Inflammatory macrophage treated with lipopolysaccharide for 1 hour (primary cell): ENCODE data around the gene KRT78.
"Not testable (repeated sequence)": the region's sequence is repeated elsewhere in the genome, so short reads cannot be mapped to it uniquely, and the experiment has no call there.

Experiments
- DNase-seq, 2 donors: peaks; one replicate each; pipeline ENCODE4 v3.0.0-alpha.2; 2020 to 2022

KRT78 gene

GRCh38 chr12:52871291-52872039, 22.7 kb upstream of the KRT78 start:
- peak; percentile 59 to 62 for DNase-seq

GRCh38 chr12:52870361-52871290, 21.8 kb upstream of the KRT78 start:
- DNase-seq, result peak; percentile 45 to 73

GRCh38 chr12:52867642-52868041, 18.8 kb upstream of the KRT78 start:
- peak; percentile 77 to 86 for DNase-seq

- DNase-seq, result no peak
These were observed 18.4 kb upstream of the KRT78 start for GRCh38 chr12:52867152-52867551.

GRCh38 chr12:52865090-52865944, 16.5 kb upstream of the KRT78 start:
- peak; percentile 33 to 76 for DNase-seq

- DNase-seq, result no peak
These were observed 13.2 kb upstream of the KRT78 start for GRCh38 chr12:52862023-52862422.

- no peak for DNase-seq
These were observed 12.7 kb upstream of the KRT78 start for GRCh38 chr12:52861511-52861910.

- peak; percentile 67 to 88 for DNase-seq
These were observed 11.5 kb upstream of the KRT78 start for GRCh38 chr12:52860102-52860823.

GRCh38 chr12:52857500-52857899, 8.7 kb upstream of the KRT78 start:
- no peak for DNase-seq

GRCh38 chr12:52856787-52857186, 8.0 kb upstream of the KRT78 start:
- DNase-seq, result no peak

- DNase-seq, result not testable (repeated sequence)
These were observed 7.3 kb upstream of the KRT78 start for GRCh38 chr12:52856077-52856476.

- DNase-seq, result no peak
These were observed 3.0 kb upstream of the KRT78 start for GRCh38 chr12:52851787-52852186.

GRCh38 chr12:52850681-52851080, 1.9 kb upstream of the KRT78 start:
- DNase-seq, result no peak

- DNase-seq, result no peak
These were observed 717 bp upstream of the KRT78 start for GRCh38 chr12:52849511-52849910.

GRCh38 chr12:52847335-52848102, 1.3 kb downstream of the KRT78 start:
- DNase-seq, result peak; percentile 83 to 88

- no peak for DNase-seq
These were observed 2.3 kb downstream of the KRT78 start for GRCh38 chr12:52846356-52846970.

GRCh38 chr12:52845946-52846345, 2.8 kb downstream of the KRT78 start:
- no peak for DNase-seq

- no peak for DNase-seq
These were observed 4.4 kb downstream of the KRT78 start for GRCh38 chr12:52844386-52844785.

- no peak for DNase-seq
These were observed 9.2 kb downstream of the KRT78 start for GRCh38 chr12:52839436-52840105.
